Activated CD8-positive, alpha-beta memory T cell treated with anti-CD3 and anti-CD28 coated beads, Interleukin-2, amount 50 U/mL, for 1 hour (primary cell): ENCODE data around the gene CFAP299.

Source experiments
- DNase-seq: peaks from one replicate; pipeline ENCODE4 v3.0.0-alpha.2; 2020; ENCODE audit errors: extremely low read depth

The CFAP299 gene

GRCh38 chr4:80922941-80923340 is 587.4 kb downstream of the CFAP299 start:
- no peak for DNase-seq

GRCh38 chr4:80925293-80925692 is 589.8 kb downstream of the CFAP299 start:
- no peak for DNase-seq

- DNase-seq = no peak
These were observed 590.9 kb downstream of the CFAP299 start for GRCh38 chr4:80926446-80926845.

GRCh38 chr4:80926891-80927290 is 591.4 kb downstream of the CFAP299 start:
- DNase-seq = no peak

GRCh38 chr4:80927420-80927819 is 591.9 kb downstream of the CFAP299 start:
- DNase-seq = no peak

GRCh38 chr4:80931631-80932081 is 596.1 kb downstream of the CFAP299 start:
- DNase-seq = no peak

- no peak for DNase-seq
These were observed 612.6 kb downstream of the CFAP299 start for GRCh38 chr4:80948141-80948540.

- DNase-seq = no peak
These were observed 613.5 kb downstream of the CFAP299 start for GRCh38 chr4:80948995-80949394.

GRCh38 chr4:80956421-80956820 is 620.9 kb downstream of the CFAP299 start:
- DNase-seq = no peak

GRCh38 chr4:80963051-80963450 is 627.5 kb downstream of the CFAP299 start:
- no peak for DNase-seq

- DNase-seq = no peak
These were observed 631.8 kb downstream of the CFAP299 start for GRCh38 chr4:80967346-80967745.

- no peak for DNase-seq
These were observed 644.7 kb downstream of the CFAP299 start for GRCh38 chr4:80980239-80980638.

GRCh38 chr4:80986011-80986410 is 650.5 kb downstream of the CFAP299 start:
- no peak for DNase-seq

GRCh38 chr4:80989921-80990544 is 654.5 kb downstream of the CFAP299 start:
- no peak for DNase-seq

- DNase-seq = no peak
These were observed 655.3 kb downstream of the CFAP299 start for GRCh38 chr4:80990851-80991250.

- no peak for DNase-seq
These were observed 664.4 kb downstream of the CFAP299 start for GRCh38 chr4:80999943-81000342.

- DNase-seq = no peak
These were observed 668.1 kb downstream of the CFAP299 start for GRCh38 chr4:81003597-81004111.

- no peak for DNase-seq
These were observed 671.9 kb downstream of the CFAP299 start for GRCh38 chr4:81007417-81007816.
